ENCODE data around the gene OR3A1. TPM values are rescaled to one million over a fixed set of nuclear protein-coding genes. Genes with fewer than 3 reads are reported as not detected.
A peak's percentile ranks its signal among the peaks of the same experiment; 100 is the strongest.

Gene OR3A1
- total and polyA plus RNA-seq, 2 of the 8 experiments (the other 6 are each of a cell fraction or from before 2014, with no cell fraction given): not detected

- no peak for FAIRE-seq
- no peaks in the 10 kb centered on the region for H3K4me1 ChIP-seq (replicated peaks in 1 of 4; ENCODE audit: control insufficient read depth in 3 of 4, insufficient read depth in 4 of 4, low read length in 3 of 4)
- H2BK12ac ChIP-seq (ENCODE audit: low read depth, low read length): no peak overlapping the region
- no peak for DNase-seq (ENCODE audit: low read depth in 1 of 2, low spot score in 2 of 2)
- CTCF ChIA-PET (ENCODE audit: partially characterized antibody): no interaction called here
- no peaks in the 10 kb centered on the region for H4K20me1 ChIP-seq (replicated peaks in 1 of 2; ENCODE audit: control insufficient read depth in 1 of 2, insufficient read depth in 2 of 2, low read length in 2 of 2)
- peaks cover 11 to 44% of the 10 kb centered on the region in 2 experiments; a peak in 3 of 4 replicates for H3K9me3 ChIP-seq (ENCODE audit: insufficient read depth in 2 of 2, low read depth in 1 of 2, low read length in 1 of 2)
- POLR2A ChIA-PET (ENCODE audit: partially characterized antibody): no interaction called here
- no peaks in the 10 kb centered on the region; the same call in 1 of the 2 replicates for H3K23me2 ChIP-seq (ENCODE audit: low read depth, low read length)
- H3K27ac ChIP-seq (ENCODE audit: low read depth, low read length): no peak overlapping the region
- H2BK20ac ChIP-seq (ENCODE audit: low read length): no peak overlapping the region
- no peaks in the 10 kb centered on the region for H3K79me2 ChIP-seq (ENCODE audit: control insufficient read depth in 1 of 2, insufficient read depth in 2 of 2, low read length in 2 of 2)
- WGBS, 2 experiments (ENCODE audit: extremely low coverage in 1 of 2, insufficient coverage in 1 of 2, insufficient read length in 1 of 2, insufficient replicate concordance in 2 of 2, low coverage in 1 of 2, low lambda C conversion rate in 2 of 2, missing lambda C conversion rate in 1 of 2): 86% methylated on average over 10 of the region's 13 CpGs; no CpG with 5 or more reads in 1 of the 2 experiments
- no peak overlapping the region for H3K4me3 ChIP-seq (ENCODE audit: extremely low read depth in 1 of 4, insufficient read depth in 2 of 4, low read depth in 3 of 4, low read length in 4 of 4)
- no peak overlapping the region for H4K91ac ChIP-seq (replicated peaks; ENCODE audit: insufficient read length, low read length)
- no peak overlapping the region for H2AFZ ChIP-seq (ENCODE audit: low read length)
- no peak overlapping the region for H2AK5ac ChIP-seq (ENCODE audit: low read depth, low read length)
- no peaks in the 10 kb centered on the region for H3K36me3 ChIP-seq (ENCODE audit: control insufficient read depth in 2 of 4, insufficient read depth in 4 of 4, low read length in 3 of 4)
- 0 out of 7 replicates have a peak, but pooled peaks cover 0 to 3% (median 0%) of the 10 kb centered on the region in 4 experiments for H3K27me3 ChIP-seq (replicated peaks in 1 of 4; ENCODE audit: control insufficient read depth in 3 of 4, extremely low read depth in 1 of 4, insufficient read depth in 3 of 4, low read length in 3 of 4)
- no peak overlapping the region for H3K9ac ChIP-seq (replicated peaks in 1 of 4; ENCODE audit: extremely low read depth in 1 of 4, low read depth in 3 of 4, low read length in 3 of 4)
- H3K4me2 ChIP-seq (ENCODE audit: insufficient read depth in 1 of 2, low read depth in 2 of 2, low read length in 2 of 2): no peak overlapping the region
- H4K8ac ChIP-seq (ENCODE audit: extremely low read depth, insufficient read depth, low read length): no peak overlapping the region
- H3K79me1 ChIP-seq (ENCODE audit: low read depth, low read length): no peaks in the 10 kb centered on the region
- 0 out of 2 replicates have a peak overlapping the region, but pooled peaks have one; percentile 46 for H2BK15ac ChIP-seq (ENCODE audit: low read length)
- no peak overlapping the region for H4K5ac ChIP-seq (ENCODE audit: insufficient read length, low read depth, low read length)
- no peak overlapping the region for H3K23ac ChIP-seq (ENCODE audit: insufficient read length)
- H3K56ac ChIP-seq (replicated peaks; ENCODE audit: insufficient read length, low read depth, low read length): no peak overlapping the region
- no peak overlapping the region for H3K18ac ChIP-seq (ENCODE audit: extremely low read depth, low read length)
- no peak overlapping the region for H2BK120ac ChIP-seq (replicated peaks; ENCODE audit: low read depth, low read length)
- H3K14ac ChIP-seq (ENCODE audit: insufficient read length): no peak overlapping the region
- no peak overlapping the region for H3K4ac ChIP-seq (replicated peaks; ENCODE audit: insufficient read length, low read depth, low read length)
- H2BK5ac ChIP-seq (ENCODE audit: low read depth, low read length): no peak overlapping the region
- TF ChIP-seq SIRT6 (IDR thresholded peaks at IDR 0.05; ENCODE audit: low read length): no peak
- TF ChIP-seq JUND (IDR thresholded peaks at IDR 0.05; ENCODE audit: low read length): no peak
- TF ChIP-seq FOSL1 (IDR thresholded peaks at IDR 0.05; ENCODE audit: insufficient read depth, low read depth, low read length): no peak
- TF ChIP-seq KDM5A (IDR thresholded peaks at IDR 0.05; ENCODE audit: low read length): no peak
- TF ChIP-seq RAD21 (IDR thresholded peaks at IDR 0.05 in 1 of 2, conservative IDR thresholded peaks at IDR 0.05 in 1 of 2; ENCODE audit: low read depth in 2 of 2, low read length in 2 of 2): no peak
- TF ChIP-seq KDM4A (IDR thresholded peaks at IDR 0.05; ENCODE audit: low read depth, low read length, severe bottlenecking): no peak
- TF ChIP-seq SP4 (IDR thresholded peaks at IDR 0.05; ENCODE audit: low read length): no peak
- TF ChIP-seq RXRA (IDR thresholded peaks at IDR 0.05; ENCODE audit: insufficient read depth, low read depth, low read length): no peak
- TF ChIP-seq CHD1 (IDR thresholded peaks at IDR 0.05; ENCODE audit: low read depth, low read length): no peak
- TF ChIP-seq CEBPB (IDR thresholded peaks at IDR 0.05; ENCODE audit: low read depth, low read length): no peak
- TF ChIP-seq SUZ12 (IDR thresholded peaks at IDR 0.05; ENCODE audit: low read length): no peak
- TF ChIP-seq ZNF274 (IDR thresholded peaks at IDR 0.05; ENCODE audit: borderline replicate concordance, extremely low read depth, low read length): no peak
- TF ChIP-seq POLR2AphosphoS5 (IDR thresholded peaks at IDR 0.05; ENCODE audit: low read depth, low read length): no peak
These were observed 37.6 kb downstream of the OR3A1 start for GRCh38 chr17:3260600-3260999.

Measured in H1 (cell line).